Measurements from ENCODE around the gene ITM2B.
"Not testable (repeated sequence)": the region's sequence is repeated elsewhere in the genome, so short reads cannot be mapped to it uniquely, and the experiment has no call there.

ITM2B gene

DNA sequence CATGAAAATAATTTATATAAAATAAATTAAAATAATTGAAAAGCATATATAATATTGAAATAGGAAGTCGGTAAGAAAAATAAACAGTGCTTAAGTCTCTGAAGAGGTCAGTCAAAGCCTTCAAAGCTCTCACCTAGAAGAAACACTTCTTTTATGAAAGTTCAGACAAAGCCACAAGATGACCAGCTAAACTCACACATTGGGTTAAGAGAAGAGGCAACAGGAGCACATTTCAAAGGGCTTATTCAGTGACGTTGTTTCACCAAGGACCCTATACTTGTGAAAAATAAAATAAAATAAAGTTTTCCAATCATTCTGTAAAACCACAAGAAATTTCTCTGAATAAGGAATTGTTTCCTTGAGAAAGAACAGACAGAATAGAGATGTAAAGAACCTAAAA is 2.5 kb upstream of the ITM2B start:
- DNase-seq = no peak

DNA sequence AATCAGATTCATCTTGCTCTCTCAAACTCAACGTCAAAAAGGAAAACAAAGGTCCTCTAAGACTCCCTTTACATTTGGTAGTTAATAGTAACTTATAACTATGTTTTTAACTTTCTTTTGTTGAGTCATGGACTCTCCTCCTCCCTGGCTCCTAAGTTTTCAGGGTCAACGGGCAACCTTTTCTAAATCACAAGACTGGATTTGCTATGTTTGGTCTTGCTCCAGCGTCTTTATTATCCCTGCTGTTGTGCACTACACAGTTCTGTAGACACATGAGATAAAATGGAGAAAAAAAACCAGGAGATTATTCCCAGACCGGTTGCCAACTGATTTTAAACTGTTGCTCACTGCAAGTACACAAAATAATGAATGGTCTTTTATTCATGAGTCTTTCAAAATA is 1.9 kb upstream of the ITM2B start:
- DNase-seq = no peak

DNA sequence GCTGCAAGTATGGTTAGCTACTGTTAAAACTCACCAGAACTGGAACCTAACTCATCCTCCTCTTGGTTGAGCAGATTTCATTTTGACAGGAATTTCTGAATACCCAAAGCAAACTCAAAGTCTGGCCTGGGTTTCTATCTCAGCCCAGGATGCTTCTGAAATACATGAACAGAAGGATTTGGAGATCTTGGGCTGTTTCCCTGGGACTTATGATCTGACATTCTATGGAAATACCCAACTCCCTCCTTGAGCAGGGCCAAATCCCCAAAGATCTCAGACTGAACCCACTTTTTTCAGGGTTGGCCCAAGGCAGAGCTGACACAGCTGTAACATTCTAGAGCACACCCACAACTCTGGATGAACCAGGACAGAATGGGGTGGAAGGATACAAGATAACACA is 1.1 kb upstream of the ITM2B start:
- DNase-seq = no peak

DNA sequence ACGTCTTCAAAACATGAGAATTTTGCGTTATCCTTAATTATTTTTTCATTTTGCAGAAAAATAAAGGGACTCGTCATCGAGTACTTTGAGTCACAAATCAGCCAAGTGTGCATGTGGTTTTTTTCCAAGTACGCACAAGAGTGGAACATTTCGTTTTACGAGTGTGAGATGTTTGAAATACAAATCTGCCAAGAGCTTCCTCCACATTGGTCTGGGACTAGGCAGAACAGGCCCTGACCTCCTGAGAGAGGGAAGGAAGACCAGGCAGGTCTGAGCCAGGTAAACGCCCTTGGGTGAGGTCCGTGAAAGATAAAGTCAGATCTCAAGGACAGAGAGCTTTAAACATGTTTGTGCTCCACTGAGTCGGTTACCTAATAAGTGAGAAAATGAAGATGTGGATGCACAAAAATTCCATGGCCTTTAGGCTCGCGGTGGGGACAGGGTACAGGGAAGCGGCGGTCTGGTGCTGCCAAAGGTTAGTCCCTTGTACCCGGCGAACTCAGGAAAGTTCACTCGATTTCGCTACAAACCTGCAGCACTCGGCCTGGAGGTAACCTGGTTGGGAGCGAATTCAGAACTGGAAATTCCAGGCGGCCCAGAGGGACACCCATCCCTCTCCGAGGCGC is 473 bp upstream of the ITM2B start:
- DNase-seq = no peak

DNA sequence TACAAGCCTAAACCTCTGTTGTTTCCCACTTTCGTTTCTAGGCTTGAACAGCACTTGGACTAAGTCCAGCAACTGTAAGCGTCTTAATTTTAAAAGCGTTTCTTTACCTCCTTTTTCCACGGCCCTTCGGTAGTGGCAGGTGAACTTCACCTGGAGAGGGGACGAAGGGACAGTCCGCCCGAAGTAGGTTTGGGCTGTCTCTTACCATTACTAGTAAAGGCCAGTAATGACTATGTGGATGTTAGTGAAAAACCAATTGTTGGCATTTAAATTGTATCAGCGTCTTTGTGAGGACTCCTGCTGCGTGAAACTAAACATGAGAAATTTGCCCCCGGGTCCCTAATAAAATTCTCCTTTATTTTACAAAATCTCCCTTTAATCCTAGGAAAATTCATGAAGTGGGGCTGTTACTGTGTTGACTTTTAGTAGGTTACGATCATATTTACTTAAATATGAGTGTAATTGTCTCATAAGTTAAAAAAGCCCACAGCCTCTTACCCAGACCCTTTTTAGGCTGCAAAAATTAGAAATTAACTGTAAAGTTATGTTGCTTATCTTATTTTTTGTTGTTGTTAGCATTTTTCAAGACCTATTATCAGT is 983 bp downstream of the ITM2B start:
- DNase-seq = no peak

DNA sequence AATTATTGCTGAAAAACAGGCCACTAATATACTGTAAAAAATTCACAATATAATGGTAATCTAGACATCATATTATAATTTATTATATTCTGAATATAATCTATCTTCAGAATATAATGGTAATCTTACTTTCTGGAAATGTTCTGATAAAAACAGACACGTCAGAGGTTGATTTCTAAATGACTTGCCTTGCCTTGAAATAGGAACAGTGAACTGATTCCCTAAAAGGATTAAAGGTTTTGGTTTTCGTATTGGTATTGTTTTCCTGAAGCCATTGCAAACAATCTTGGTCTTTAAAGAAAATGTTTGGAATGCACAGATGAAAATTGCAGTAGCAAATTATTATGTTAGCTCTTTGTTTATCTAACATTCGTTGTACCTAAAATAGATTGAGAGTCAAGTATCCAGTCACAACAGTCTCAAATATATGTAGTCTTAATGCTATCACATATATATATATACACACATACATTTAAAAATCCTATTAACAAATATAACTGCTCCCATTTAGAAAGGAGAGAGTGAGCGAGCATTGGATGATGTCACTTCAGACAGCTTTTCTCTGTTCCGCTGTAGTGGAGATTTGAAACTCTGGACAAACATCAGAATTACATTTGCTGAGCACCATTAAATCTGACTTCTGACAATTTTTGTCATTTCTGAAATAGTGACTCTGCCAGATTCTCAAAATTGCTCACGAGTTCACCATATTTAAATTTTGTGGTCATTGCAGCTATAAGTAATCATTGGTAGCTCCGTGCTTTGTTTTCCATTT is 1.7 kb downstream of the ITM2B start:
- DNase-seq = no peak

DNA sequence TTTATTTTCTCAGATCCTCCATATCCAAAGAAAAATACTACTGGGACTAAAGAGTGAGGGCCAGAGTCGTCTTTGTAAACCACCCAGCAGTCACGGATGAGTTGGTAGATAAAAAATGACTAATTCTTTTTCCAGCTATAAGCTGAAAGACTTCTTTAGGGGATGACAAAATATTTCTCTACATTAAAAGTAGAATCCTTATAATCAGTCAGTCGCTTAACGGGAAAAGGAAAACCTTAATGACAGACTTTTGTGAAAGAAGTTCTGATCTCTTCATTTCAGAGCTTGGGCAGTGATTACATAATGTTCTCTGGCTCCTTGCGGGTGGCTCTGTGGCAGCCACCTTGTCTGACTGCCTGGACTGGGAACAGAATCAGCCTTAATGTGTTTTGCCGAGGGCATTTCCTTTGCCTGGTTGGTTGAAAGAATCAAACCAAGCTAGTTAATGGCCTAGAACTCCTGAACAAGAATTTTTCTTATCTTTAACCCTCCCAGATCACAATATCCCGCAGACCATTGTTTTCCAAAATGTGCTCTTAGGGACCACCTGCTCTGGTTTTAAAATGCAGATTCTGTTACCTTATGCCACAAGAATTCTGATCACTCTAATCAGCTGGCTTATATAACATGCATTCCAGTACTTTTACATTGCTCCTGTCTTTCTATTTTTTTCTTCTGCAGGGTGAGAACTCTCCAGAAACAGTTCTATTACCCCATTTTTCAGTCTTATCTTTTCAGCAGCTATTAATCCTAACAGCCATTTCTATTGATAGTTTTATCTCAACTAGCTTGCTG is 2.5 kb downstream of the ITM2B start:
- DNase-seq = no peak

DNA sequence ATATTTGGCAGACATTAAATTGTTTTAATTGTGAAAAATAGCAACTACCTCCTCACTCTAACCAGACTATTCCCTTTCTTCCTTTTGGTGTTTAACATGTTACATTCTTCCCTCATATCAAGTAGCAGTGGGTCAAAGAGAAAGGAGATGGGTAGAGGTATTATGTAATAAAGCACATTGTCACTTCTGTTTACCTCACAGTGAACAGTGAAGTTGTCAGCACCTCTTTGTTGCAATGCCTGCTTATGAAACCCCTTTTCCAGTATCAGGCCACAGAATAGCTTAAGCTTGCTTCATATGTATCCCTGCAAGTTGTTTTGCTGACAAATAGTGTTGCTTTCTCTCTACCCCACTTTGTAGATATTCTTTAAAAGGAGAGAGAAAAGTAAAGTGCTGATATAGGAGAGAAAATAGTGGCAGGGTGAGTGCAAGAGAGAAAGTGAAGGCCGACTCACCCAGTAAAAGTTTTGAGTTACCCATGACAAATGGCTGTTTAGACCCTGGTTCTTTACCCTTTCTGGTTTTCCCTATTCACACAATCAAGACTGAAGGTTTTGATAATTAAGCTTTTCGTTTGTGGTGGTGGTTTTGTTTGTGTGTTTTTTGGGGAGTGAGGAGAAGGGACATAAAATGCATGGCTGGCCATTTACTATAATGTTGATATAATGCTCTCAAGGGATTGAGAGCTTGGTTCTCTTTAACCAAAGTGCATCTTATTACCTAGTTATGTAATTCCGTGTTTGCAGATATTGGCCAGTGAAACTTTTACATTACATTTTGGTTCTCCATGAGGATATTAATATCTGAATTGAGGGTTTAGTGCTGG is 3.7 kb downstream of the ITM2B start:
- DNase-seq = no peak

DNA sequence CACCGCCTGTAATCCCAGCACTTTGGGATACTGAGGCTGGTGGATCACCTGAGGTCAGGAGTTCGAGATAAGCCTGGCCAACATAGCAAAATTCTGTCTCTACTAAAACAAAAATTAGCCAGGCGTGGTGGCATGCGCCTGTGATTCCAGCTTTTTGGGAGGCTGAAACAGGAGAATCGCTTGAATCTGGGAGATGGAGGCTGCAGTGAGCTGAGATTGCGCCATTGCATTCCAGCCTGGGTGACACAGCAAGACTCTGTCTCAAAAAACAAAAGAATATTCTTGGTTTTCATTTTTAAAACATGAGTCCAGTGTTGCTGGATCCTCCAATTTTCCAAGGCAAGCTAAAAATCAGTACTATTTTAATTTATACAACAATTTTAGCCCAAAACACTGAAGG is 6.4 kb downstream of the ITM2B start:
- not testable (repeated sequence) for DNase-seq

DNA sequence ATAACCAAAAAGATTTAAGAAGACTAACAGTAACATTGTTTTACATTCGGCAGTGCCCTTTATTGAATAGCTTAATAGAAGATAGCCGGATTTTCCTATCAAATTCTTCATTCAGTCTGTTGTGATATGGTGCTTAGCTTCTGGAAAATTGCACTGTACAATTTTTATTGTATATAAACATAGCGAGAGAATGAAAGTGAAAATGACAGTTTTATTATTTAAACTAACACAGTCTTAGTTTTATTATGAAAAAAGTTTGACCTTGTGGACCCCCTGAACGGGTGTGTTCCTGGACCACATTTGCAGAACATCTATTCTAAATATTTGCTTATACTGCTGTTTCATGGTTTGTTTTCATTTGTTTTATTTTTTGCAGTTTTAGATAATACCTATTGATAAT is 8.6 kb downstream of the ITM2B start:
- DNase-seq = no peak

DNA sequence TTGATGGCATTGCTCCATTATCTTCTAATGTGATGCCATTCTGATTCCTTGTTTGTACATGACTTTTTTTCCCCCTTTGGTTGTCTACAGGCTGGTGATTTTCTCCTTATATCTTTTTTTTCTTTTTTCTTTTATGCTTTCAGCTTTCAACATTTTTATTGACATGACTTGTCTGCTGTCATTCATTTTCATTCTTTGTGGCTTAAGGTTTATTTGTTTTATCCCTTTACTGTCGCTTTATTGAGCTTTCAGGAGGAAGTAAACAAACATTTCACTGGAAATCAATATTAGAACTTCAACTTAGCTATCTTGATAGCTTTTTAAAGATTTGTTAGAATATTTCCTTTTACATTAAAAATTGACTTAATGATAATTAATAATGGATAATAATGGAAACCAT is 9.7 kb downstream of the ITM2B start:
- no peak for DNase-seq

DNA sequence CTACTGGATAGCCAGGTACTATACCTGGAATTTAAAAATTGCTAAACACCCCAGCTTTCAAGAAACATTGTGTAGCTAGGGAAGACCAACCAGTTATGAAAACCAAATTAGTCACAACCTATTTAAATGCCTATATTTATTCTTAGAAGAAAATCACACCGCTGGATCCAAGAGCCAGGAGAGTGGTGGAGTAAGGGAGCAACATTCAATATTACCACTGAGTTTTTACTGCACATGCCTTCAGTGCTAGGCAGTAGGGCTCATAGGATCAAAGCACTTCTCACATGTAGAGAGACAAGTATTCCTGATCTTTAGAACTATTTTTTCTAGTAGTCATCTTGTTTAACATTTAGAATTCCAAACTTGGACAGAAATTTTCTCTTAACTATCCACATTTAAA is 11.2 kb downstream of the ITM2B start:
- DNase-seq = no peak

DNA sequence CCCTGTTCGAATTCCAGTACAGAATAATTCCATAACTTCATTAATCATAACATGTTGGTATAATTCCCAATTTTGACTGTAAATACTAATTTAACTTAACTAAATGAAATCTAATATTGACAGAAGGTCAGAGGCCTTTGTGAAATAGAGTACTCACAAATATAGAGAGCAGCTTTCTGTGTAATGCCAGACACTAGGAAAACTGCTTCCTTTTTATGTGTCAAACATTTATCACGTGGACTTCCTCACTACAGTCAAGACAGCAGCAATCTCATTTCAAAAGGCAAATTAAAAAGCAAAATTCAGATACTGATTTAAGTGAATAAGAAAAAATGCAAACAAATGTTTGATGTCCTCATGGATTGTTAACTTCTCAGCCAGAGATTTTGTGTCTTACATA is 13.1 kb downstream of the ITM2B start:
- DNase-seq = no peak

DNA sequence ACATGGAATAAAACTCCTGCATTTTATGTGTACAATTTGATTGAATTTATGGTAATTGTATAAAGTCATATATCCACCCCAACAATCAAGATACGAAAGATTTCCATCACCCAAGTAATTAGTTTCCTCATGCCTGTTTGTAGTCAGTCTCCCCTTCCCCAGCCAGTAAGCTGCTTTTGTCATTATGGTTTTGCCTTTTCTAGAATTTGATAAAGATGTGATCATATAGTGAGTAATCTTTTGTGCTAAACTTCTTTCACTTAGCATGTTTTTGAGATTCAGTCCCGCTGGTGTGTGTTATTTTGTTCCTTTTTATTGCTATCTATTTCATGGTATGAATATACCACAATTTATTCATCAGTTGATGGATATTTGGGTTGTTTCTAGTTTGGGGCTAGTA is 16.0 kb downstream of the ITM2B start:
- DNase-seq = no peak

DNA sequence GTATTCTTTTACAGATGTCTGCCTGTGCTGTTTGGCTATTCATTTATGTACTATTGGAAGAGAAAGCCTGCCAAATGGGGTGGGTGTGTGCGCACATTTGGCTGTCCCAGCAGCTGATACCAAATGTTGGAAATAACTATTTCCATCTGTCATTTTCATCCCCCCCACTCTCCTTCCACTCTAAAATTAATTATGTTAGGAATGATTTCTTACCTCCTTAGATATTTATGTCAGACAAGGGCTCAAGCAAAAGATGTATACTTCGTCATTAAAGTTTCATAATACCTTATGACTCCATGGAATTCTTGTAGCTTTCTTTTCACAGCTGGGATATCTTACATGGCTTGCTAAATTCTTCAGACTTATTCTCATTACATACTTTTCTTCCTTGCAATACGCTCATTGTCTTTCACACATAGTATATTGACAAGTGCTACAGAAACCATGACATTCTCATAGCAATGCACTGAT is 18.6 kb downstream of the ITM2B start:
- DNase-seq = no peak

DNA sequence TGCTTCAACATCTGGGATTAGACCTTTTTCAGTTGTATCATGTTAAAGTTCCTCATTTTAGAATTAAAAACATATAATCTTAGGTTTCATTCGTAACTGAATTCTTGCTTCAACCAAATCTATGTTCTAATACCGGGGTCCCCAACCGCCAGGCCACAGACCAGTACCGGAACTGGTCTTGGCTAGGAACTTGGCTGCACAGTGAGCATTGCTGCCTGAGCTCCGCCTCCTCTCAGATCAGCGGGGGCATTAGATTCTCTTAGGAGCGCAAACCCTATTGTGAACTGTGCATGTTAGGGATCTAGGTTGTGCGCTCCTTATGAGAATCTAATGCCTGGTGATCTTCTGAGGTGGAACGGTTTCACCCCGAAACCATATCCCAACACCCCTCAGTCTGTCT is 19.2 kb downstream of the ITM2B start:
- DNase-seq = no peak

DNA sequence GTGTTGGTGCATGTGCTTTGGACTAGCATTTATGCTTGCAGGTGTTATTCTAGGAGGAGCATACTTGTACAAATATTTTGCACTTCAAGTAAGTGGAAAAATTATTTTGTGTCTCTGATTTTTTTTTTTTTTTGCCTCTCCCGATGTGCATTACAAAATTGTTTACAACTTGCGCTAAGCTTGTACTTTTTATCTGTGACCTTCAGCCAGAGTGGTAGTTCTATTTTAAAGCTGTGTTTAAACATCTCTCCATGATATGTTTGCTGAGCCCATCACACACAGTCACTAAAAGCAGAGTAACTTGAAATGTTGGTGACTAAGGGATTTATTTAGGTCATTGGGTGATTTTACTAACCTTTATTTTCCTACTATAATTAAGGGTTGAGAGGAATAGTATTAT is 20.8 kb downstream of the ITM2B start:
- no peak for DNase-seq

DNA sequence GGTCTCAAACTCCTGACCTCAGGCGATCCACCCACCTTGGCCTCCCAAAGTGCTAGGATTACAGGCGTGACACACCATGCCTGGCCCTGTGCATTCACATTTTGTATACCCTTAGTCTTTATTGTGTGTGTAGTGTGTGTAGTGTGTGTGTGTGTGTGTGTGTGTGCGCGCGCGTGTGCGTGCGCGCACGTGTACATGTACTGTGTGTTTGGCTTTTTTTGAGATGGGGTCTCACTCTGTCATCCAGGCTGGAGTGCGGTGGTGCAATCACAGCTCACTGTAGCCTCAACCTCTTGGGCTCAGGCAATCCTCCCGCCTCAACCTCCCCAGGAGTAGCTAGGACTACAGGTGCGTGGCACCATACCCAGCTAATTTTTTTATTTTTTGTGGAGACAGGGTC is 22.1 kb downstream of the ITM2B start:
- no peak for DNase-seq

DNA sequence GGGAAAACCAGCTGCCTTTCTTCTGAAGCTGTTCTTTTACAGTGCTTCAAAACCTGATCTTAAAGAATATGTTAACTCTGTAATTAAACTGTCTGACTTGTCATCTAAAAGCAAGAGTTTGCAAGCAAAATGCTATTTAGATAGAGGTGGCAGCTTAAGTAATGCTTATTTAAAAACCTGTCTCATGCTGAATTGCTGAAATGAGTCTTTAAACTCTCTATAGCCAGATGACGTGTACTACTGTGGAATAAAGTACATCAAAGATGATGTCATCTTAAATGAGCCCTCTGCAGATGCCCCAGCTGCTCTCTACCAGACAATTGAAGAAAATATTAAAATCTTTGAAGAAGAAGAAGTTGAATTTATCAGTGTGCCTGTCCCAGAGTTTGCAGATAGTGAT is 22.9 kb downstream of the ITM2B start:
- DNase-seq = no peak

DNA sequence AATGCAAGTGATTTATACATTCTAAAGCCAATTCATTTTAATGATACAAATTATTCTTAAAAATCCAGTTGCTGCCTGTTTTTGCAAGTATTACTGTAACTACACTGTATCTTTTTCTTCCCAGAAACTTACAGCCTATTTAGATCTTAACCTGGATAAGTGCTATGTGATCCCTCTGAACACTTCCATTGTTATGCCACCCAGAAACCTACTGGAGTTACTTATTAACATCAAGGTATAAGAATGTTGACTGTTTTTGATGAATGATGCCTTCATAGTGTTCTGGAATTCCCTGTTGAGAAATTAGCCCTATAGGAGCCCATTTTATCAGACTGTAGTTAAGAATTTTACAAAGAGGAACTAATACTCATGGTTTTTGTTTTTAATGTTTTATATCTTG is 25.0 kb downstream of the ITM2B start:
- DNase-seq = no peak

DNA sequence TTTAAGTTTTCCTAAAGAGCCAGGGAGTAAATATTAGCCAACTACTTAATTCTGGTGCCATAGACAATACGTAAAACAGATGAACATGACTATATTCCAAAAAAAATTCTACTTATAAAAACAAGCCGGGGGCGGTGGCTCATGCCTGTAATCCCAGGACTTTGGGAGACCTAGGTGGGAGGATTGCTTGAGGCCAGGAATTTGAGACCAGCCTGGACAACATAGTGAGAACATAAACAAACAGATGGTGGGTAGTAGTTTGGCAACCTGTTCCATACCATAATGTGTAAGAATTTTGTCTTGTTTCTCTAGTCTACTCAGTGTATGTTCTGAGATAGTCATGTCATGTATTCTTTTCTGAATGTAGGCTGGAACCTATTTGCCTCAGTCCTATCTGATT is 25.4 kb downstream of the ITM2B start:
- no peak for DNase-seq

DNA sequence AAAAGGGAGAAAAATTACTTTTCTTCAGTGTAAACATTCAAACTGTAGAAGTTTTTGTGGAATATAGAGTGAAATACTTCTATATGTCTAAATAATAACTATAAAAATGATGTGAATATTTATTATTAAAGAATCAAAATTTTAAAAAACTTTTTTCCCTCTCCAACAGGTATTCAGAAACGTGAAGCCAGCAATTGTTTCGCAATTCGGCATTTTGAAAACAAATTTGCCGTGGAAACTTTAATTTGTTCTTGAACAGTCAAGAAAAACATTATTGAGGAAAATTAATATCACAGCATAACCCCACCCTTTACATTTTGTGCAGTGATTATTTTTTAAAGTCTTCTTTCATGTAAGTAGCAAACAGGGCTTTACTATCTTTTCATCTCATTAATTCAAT is 28.0 kb downstream of the ITM2B start:
- DNase-seq = no peak

DNA sequence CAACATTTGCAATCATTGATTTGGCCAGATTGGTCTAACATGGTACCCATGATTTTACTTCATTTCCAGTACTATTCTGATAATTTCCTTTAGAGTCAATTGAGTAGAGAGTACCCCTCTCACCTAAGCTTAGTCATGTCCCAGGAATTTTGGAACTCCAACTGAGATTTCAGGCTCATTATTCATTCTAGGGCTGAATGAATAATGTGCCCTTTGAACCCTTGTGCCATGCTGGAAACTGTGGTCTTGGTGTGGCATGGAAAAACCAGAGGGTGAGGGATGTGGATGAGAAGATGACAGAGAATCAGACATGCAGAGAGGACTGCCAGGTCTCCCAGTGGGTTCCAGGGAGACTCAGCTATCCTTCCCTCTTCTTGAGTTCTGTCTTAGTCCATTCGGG is 30.2 kb downstream of the ITM2B start:
- no peak for DNase-seq

All from NK-92 treated with Interleukin-12 subunit alpha and Interleukin-12 subunit beta, amount 100 ng/mL, for 24 hours (cell line).